Gastrocnemius medialis (tissue), 4 donors: ENCODE data around the gene RARS1. TPM values are rescaled to one million over a fixed set of nuclear protein-coding genes. Genes with fewer than 3 reads are reported as not detected.

ENCODE experiments used
- ATAC-seq, 2 donors: fragments of 150-250 bp; one replicate each; pipeline ENCODE4 v1.9.1; 2016
- DNase-seq, 2 donors: peaks; one replicate each; pipeline ENCODE4 v3.0.0-alpha.2; 2019
- H3K27ac ChIP-seq, 4 donors: fragments of 200-600 bp; sonication (generic); 1 replicate in 1 of 4; 2 replicates in 3 of 4; pipeline ENCODE4 v1.5.1; 2016 to 2018; ENCODE audit warnings: mild to moderate bottlenecking in 2 of 4, moderate library complexity in 1 of 4
- H3K27me3 ChIP-seq, 3 donors: fragments of 200-600 bp; sonication (generic) in 2 of 3; 1 replicate in 1 of 3; 2 replicates in 2 of 3; pipeline versions ENCODE4 v1.5.1 to v1.6.0; 2016 to 2019; ENCODE audit warnings: mild to moderate bottlenecking in 1 of 3, moderate library complexity in 1 of 3
- H3K36me3 ChIP-seq, 2 donors: fragments of 200-600 bp; sonication (generic) in 1 of 2; one replicate each; pipeline ENCODE4 v1.5.1; 2017 to 2018
- H3K4me1 ChIP-seq, 2 donors: fragments of 200-600 bp; sonication (generic) in 1 of 2; one replicate each; pipeline ENCODE4 v1.5.1; 2016 to 2017; ENCODE audit warnings: mild to moderate bottlenecking in 2 of 2
- H3K4me3 ChIP-seq, 4 donors: fragments of 200-600 bp; sonication (generic) in 3 of 4; 1 replicate in 1 of 4; 2 replicates in 3 of 4; pipeline ENCODE4 v1.5.1; 2016 to 2019; ENCODE audit warnings: mild to moderate bottlenecking in 2 of 4
- H3K9me3 ChIP-seq, 3 donors: fragments of 200-600 bp; sonication (generic) in 2 of 3; 1 replicate in 1 of 3; 2 replicates in 2 of 3; pipeline ENCODE4 v1.5.1; 2016 to 2019
- POLR2A ChIP-seq, 2 donors: fragments of 450-650 bp; IDR thresholded peaks; one replicate each; pipeline ENCODE4 v1.6.1; 2017; ENCODE audit warnings: antibody characterized with exemption in 2 of 2, mild to moderate bottlenecking in 2 of 2, moderate library complexity in 2 of 2
- in situ Hi-C, 4 donors: fragments of 200-750 bp; cut with MboI; loops; one replicate each; pipeline versions ENCODE4 v1.15.0 to v1.8.0; 2017; ENCODE audit warnings: low sequenced_read_pairs in 4 of 4
- intact Hi-C: fragments of 100-400 bp; cut with DNase I; formaldehyde crosslinking; loops from one replicate; pipeline ENCODE4 v1.15.1; 2023; ENCODE audit warnings: low total_unique reads
- microRNA-seq, 2 donors: library from miRNA; unstranded; fragments of <30 nt; microRNA quantifications; one replicate each; pipeline ENCODE4, GENCODE V29; 2016; ENCODE audit warnings: borderline replicate concordance in 2 of 2
- total RNA-seq, 4 donors: library from RNA; depleted of rRNA; stranded (reverse); fragments of >200 nt; gene quantifications; one replicate each; pipeline versions ENCODE4 v1.1.0 to v1.2.3, GENCODE V29; 2016
- TF ChIP-seq, protein P1 (sequence below), 5 experiments: fragments of 450-650 bp in 3 of 5; fragments of 200-600 bp in 2 of 5; sonication (generic) in 2 of 5; IDR thresholded peaks in 4 of 5; conservative IDR thresholded peaks in 1 of 5; 1 replicate in 4 of 5; 2 replicates in 1 of 5; pipeline ENCODE4 v1.5.1; 2016 to 2019; ENCODE audit warnings: antibody characterized with exemption in 5 of 5, mild to moderate bottlenecking in 3 of 5, moderate library complexity in 3 of 5

The RARS1 gene
- total RNA-seq, 4 donors from 2014 or later: 45.9 to 65.5 (median 52.7) TPM

DNA sequence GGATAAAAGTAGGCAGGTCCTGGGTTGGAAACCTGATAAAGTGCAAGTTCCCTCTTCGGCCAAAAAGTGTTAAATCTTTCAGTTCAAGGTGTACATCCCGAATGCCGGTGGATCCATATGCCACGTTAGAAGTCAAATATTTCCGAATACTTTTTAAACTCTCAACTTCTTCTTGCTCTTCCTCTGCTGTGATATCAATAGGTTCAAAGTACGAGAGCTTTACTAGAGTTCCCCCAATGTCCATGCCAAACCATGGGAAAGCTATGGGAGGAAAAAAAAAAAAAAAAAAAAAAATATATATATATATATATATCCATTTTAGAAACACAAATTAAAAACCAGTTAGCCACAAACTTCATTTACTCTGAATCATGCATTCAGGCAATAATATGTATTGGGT, 82.5 kb downstream of the RARS1 start:
- intact Hi-C loops: no loop called here
- Histone ChIP-seq H3K27ac (no peak overlapping the region), H3K4me3 (no peak overlapping the region), H3K27me3 (no peaks in the 10 kb centered on the region), H3K9me3 (no peaks in the 10 kb centered on the region), H3K36me3 (peaks cover 0 to 17% of the 10 kb centered on the region in 2 donors), H3K4me1 (peaks cover 0 to 4% of the 10 kb centered on the region in 2 donors)
- DNase-seq (no peak), ATAC-seq (no peak)
- in situ Hi-C loops: no loop called here
- TF ChIP-seq, protein P1, sequence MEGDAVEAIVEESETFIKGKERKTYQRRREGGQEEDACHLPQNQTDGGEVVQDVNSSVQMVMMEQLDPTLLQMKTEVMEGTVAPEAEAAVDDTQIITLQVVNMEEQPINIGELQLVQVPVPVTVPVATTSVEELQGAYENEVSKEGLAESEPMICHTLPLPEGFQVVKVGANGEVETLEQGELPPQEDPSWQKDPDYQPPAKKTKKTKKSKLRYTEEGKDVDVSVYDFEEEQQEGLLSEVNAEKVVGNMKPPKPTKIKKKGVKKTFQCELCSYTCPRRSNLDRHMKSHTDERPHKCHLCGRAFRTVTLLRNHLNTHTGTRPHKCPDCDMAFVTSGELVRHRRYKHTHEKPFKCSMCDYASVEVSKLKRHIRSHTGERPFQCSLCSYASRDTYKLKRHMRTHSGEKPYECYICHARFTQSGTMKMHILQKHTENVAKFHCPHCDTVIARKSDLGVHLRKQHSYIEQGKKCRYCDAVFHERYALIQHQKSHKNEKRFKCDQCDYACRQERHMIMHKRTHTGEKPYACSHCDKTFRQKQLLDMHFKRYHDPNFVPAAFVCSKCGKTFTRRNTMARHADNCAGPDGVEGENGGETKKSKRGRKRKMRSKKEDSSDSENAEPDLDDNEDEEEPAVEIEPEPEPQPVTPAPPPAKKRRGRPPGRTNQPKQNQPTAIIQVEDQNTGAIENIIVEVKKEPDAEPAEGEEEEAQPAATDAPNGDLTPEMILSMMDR (IDR thresholded peaks at IDR 0.05 in 4 of 5, conservative IDR thresholded peaks at IDR 0.05 in 1 of 5): no peak
- TF ChIP-seq POLR2A (IDR thresholded peaks at IDR 0.05): no peak

Small RNA genes within 50 kb of the gene (microRNA-seq; reads per million reads assigned to microRNA genes)
- gene MIR103A1 (0 reads per million in 2 donors), gene MIR103B1 (0 reads per million in 2 donors)

Other genes with a start within 250 kb of the RARS1 start
- under 1 TPM in 1 of 4 donors, not detected in 3; 0.51 TPM for gene WWC1, start 194.8 kb upstream of the RARS1 start, total RNA-seq
- gene FBLL1, start 42.8 kb downstream of the RARS1 start, total RNA-seq: not detected
- 10 to 100 TPM; 14.5 to 23.5 (median 16.1) TPM for gene PANK3, start 92.9 kb downstream of the RARS1 start, total RNA-seq